ENCODE measurements around the gene CES4A.

The CES4A gene

DNA sequence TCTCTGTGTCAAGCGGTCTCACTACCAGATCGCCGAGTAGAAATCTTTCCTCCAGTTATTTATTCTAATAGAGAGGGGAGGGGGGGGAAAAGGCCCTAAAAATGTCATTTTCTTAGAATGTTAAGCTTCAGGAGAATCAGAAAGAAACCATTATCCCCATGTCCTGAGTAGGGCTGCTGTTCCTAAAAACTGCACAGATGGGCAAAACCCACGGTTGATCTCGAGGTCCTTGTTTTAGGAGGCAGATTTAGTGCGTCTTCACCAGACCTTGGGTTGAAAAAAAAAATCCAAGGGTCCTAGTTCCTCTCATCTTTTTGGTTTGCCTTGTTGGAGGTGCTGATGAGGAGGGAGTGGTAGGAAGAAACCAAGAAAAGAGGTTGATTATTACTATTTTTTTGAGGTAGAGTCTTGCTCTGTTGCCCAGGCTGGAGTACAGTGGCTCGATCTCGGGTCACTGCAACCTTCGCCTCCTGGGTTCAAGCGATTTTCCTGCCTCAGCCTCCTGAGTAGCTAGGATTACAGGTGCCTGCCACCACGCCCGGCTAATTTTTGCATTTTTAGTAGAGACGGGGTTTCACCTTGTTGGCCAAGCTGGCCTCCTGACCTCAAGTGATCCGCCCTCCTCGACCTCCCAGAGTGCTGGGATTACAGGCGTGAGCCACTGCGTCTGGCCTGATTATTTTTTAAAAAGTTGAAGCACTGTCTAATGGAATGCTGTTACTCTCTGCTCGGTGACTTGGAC, 42.0 kb downstream of the CES4A start:
- WGBS (ENCODE audit: insufficient coverage), result 79% methylated on average over 10 of the region's 18 CpGs
- no peaks in the 10 kb centered on the region for H3K9me3 ChIP-seq (ENCODE audit: control extremely low read depth in 1 of 5, control insufficient read depth in 4 of 5, insufficient read depth in 2 of 5, low read depth in 1 of 5, low read length in 4 of 5)
- peak overlapping the region; percentile 76 to 98 (median 88) for H3K4me3 ChIP-seq (ENCODE audit: control insufficient read depth in 1 of 7, extremely low read depth in 1 of 7, insufficient read depth in 4 of 7, low read depth in 2 of 7, low read length in 6 of 7)
- peaks cover 16 to 36% (median 23%) of the 10 kb centered on the region in 4 experiments for H3K4me1 ChIP-seq (ENCODE audit: control extremely low read depth in 1 of 4, control insufficient read depth in 4 of 4, insufficient read depth in 4 of 4, low read length in 3 of 4)
- H3K27me3 ChIP-seq (replicated peaks in 2 of 5; ENCODE audit: control insufficient read depth in 4 of 5, insufficient read depth in 5 of 5, low read length in 4 of 5), result no peaks in the 10 kb centered on the region
- H3K36me3 ChIP-seq (ENCODE audit: control insufficient read depth in 4 of 4, insufficient read depth in 4 of 4, low read length in 3 of 4), result peaks cover 3 to 12% (median 9%) of the 10 kb centered on the region in 4 experiments
- peak overlapping the region; percentile 46 to 85 for H3K27ac ChIP-seq (ENCODE audit: insufficient read depth in 1 of 2, low read depth in 1 of 2, low read length in 2 of 2, poor library complexity in 1 of 2, severe bottlenecking in 2 of 2)
- CTCF ChIA-PET, result interaction anchor here (0.9 to 2.0 kb wide), 11 partner anchors 11 to 92 kb away, joined by 3 to 15 read pairs (median 4); no protein-coding TSS in a partner anchor
- POLR2A ChIA-PET, result interaction anchor here (0.6 kb wide), 1 partner anchor 11 kb away, joined by 4 read pairs; no protein-coding TSS in a partner anchor
- no peak for DNase-seq

DNA sequence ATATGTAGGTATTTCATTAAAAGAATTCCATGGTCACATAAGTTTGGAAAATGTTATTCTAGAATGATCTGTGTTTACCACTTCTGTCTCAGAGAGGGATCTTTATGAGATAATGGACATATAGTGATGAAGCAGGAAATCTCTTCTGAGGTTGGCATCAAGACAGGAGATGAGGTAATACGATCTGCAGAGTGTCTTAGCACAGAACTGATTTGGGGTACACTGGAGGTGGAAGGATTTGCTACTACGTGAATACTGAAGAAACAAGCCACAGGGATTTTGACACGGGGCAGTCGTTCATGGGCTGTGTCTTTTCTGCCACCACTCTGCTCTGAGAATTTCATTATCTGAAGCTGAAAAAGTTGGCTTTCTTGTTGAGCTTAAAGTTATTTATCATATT, 46.1 kb downstream of the CES4A start:
- POLR2A ChIA-PET, result interaction anchor here (0.6 kb wide), 2 partner anchors 10 to 971 kb away, joined by 3 to 4 read pairs; no protein-coding TSS in a partner anchor
- H3K27ac ChIP-seq (ENCODE audit: insufficient read depth in 1 of 2, low read depth in 1 of 2, low read length in 2 of 2, poor library complexity in 1 of 2, severe bottlenecking in 2 of 2), result no peak overlapping the region
- no peak for DNase-seq
- no peaks in the 10 kb centered on the region for H3K27me3 ChIP-seq (replicated peaks in 2 of 5; ENCODE audit: control insufficient read depth in 4 of 5, insufficient read depth in 5 of 5, low read length in 4 of 5)
- H3K36me3 ChIP-seq (ENCODE audit: control insufficient read depth in 4 of 4, insufficient read depth in 4 of 4, low read length in 3 of 4), result peaks cover 8 to 19% (median 13%) of the 10 kb centered on the region in 4 experiments
- no peaks in the 10 kb centered on the region for H3K9me3 ChIP-seq (ENCODE audit: control extremely low read depth in 1 of 5, control insufficient read depth in 4 of 5, insufficient read depth in 2 of 5, low read depth in 1 of 5, low read length in 4 of 5)
- peaks cover 12 to 32% (median 14%) of the 10 kb centered on the region in 4 experiments for H3K4me1 ChIP-seq (ENCODE audit: control extremely low read depth in 1 of 4, control insufficient read depth in 4 of 4, insufficient read depth in 4 of 4, low read length in 3 of 4)
- H3K4me3 ChIP-seq (ENCODE audit: control insufficient read depth in 1 of 7, extremely low read depth in 1 of 7, insufficient read depth in 4 of 7, low read depth in 2 of 7, low read length in 6 of 7), result no peak overlapping the region
- CTCF ChIA-PET, result interaction anchor here (1.3 kb wide), 1 partner anchor 28 kb away, joined by 3 read pairs; no protein-coding TSS in a partner anchor
- WGBS (ENCODE audit: insufficient coverage), result 55% methylated on average over 2 of the region's 4 CpGs

DNA sequence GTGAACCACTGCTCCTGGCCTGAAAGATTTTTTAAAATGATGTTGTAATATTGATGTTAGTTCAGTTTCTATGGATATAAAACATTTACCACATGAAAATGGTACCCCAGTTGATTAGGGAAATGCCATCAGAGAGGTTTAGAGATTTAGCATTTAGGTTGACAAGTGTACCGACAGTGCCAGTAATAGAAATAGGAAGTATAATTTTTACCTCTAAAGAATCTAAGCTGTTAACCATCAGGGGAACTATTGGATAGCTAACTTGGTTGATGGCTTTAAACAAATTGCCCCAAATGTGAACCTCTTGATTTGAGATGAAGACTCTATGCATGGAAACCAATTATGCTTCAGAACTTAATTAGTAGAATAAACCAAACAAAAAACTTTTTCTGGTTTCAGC, 47.0 kb downstream of the CES4A start:
- WGBS (ENCODE audit: insufficient coverage), result no CpG with 5 or more reads among the region's 1 CpG
- H3K4me3 ChIP-seq (ENCODE audit: control insufficient read depth in 1 of 7, extremely low read depth in 1 of 7, insufficient read depth in 4 of 7, low read depth in 2 of 7, low read length in 6 of 7), result no peak overlapping the region
- H3K27me3 ChIP-seq (replicated peaks in 2 of 5; ENCODE audit: control insufficient read depth in 4 of 5, insufficient read depth in 5 of 5, low read length in 4 of 5), result no peaks in the 10 kb centered on the region
- H3K4me1 ChIP-seq (ENCODE audit: control extremely low read depth in 1 of 4, control insufficient read depth in 4 of 4, insufficient read depth in 4 of 4, low read length in 3 of 4), result peaks cover 7 to 28% (median 9%) of the 10 kb centered on the region in 4 experiments
- POLR2A ChIA-PET, result no interaction called here
- peaks cover 11 to 23% (median 15%) of the 10 kb centered on the region in 4 experiments for H3K36me3 ChIP-seq (ENCODE audit: control insufficient read depth in 4 of 4, insufficient read depth in 4 of 4, low read length in 3 of 4)
- CTCF ChIA-PET, result interaction anchor here (0.6 to 1.3 kb wide), 2 partner anchors 9 to 29 kb away, joined by 3 read pairs; no protein-coding TSS in a partner anchor
- H3K9me3 ChIP-seq (ENCODE audit: control extremely low read depth in 1 of 5, control insufficient read depth in 4 of 5, insufficient read depth in 2 of 5, low read depth in 1 of 5, low read length in 4 of 5), result no peaks in the 10 kb centered on the region
- DNase-seq, result peak in 2 of 3 donors; percentile 39 to 45
- H3K27ac ChIP-seq (ENCODE audit: insufficient read depth in 1 of 2, low read depth in 1 of 2, low read length in 2 of 2, poor library complexity in 1 of 2, severe bottlenecking in 2 of 2), result no peak overlapping the region

DNA sequence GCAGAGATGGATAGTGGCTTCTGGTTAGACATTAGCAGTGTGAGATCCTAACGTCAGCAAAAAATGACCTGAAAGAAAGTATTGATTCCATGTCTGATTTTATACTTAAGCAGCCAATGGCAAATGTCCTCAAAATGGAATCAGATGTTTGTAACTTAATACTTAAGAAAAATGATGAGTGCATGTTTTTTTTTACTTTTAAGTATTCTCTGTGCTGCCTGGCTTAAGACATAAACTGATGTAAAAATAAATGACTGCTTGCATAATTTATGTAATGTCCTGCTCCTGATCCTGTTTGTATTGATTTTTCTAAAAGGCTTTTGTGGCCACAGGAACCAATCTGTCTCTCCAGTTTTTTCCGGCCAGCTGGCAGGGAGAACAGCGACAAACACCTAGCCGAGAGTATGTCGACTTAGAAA, 47.9 kb downstream of the CES4A start:
- ChIA-PET CTCF (no interaction called here), POLR2A (no interaction called here)
- Histone ChIP-seq H3K27me3 (replicated peaks in 2 of 5; ENCODE audit: control insufficient read depth in 4 of 5, insufficient read depth in 5 of 5, low read length in 4 of 5) (no peaks in the 10 kb centered on the region), H3K4me3 (ENCODE audit: control insufficient read depth in 1 of 7, extremely low read depth in 1 of 7, insufficient read depth in 4 of 7, low read depth in 2 of 7, low read length in 6 of 7) (no peak overlapping the region), H3K4me1 (ENCODE audit: control extremely low read depth in 1 of 4, control insufficient read depth in 4 of 4, insufficient read depth in 4 of 4, low read length in 3 of 4) (peaks cover 0 to 18% (median 2%) of the 10 kb centered on the region in 4 experiments), H3K9me3 (ENCODE audit: control extremely low read depth in 1 of 5, control insufficient read depth in 4 of 5, insufficient read depth in 2 of 5, low read depth in 1 of 5, low read length in 4 of 5) (no peaks in the 10 kb centered on the region), H3K36me3 (ENCODE audit: control insufficient read depth in 4 of 4, insufficient read depth in 4 of 4, low read length in 3 of 4) (peaks cover 9 to 31% (median 17%) of the 10 kb centered on the region in 4 experiments), H3K27ac (ENCODE audit: insufficient read depth in 1 of 2, low read depth in 1 of 2, low read length in 2 of 2, poor library complexity in 1 of 2, severe bottlenecking in 2 of 2) (no peak overlapping the region)
- DNase-seq, result no peak
- whole genome bisulfite sequencing (ENCODE audit: insufficient coverage), result 100% methylated on average over 1 of the region's 5 CpGs

DNA sequence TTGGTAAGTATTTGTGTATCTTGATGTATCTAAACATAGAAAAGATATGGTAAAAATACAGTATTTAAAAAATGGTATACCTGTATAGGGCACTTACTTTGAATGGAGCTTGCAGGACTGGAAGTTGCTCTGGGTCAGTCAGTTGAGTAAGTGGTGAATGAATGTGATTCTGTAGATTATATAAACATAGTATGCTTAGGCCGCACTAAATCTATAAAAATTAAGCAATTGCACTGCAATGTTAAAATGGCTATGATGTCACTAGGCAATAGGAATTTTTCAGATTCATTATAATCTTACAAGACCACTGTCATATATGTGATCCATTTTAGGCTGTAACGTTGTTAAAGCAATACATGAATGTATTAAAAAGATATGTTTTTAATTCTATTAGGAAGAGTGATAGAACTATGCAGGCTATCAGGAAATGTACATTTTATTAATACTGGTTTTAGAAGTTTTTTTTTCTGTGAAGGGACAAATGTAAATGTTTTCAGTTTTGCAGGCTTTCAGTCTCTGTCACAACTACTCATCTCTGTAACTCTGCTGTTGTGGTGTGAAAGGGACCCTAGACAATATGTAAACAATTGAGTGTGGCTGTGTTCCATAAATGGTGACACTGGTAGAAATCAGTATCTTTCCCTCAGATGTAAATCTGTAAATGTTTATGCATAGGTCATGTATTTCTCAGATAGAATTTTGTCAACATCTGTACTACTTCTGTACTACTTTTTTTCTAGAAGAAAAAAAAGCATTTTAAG, 51.1 kb downstream of the CES4A start:
- ChIA-PET CTCF (interaction anchor here (1.7 to 3.4 kb wide), 3 partner anchors 9 to 21 kb away, joined by 7 to 15 read pairs (median 10); no protein-coding TSS in a partner anchor), POLR2A (no interaction called here)
- H3K36me3 ChIP-seq (ENCODE audit: control insufficient read depth in 4 of 4, insufficient read depth in 4 of 4, low read length in 3 of 4), result peaks cover 8 to 36% (median 21%) of the 10 kb centered on the region in 4 experiments
- no peaks in the 10 kb centered on the region for H3K27me3 ChIP-seq (replicated peaks in 2 of 5; ENCODE audit: control insufficient read depth in 4 of 5, insufficient read depth in 5 of 5, low read length in 4 of 5)
- WGBS (ENCODE audit: insufficient coverage), result no CpG with 5 or more reads among the region's 2 CpGs
- no peak for DNase-seq
- H3K27ac ChIP-seq (ENCODE audit: insufficient read depth in 1 of 2, low read depth in 1 of 2, low read length in 2 of 2, poor library complexity in 1 of 2, severe bottlenecking in 2 of 2), result no peak overlapping the region
- no peak overlapping the region for H3K4me3 ChIP-seq (ENCODE audit: control insufficient read depth in 1 of 7, extremely low read depth in 1 of 7, insufficient read depth in 4 of 7, low read depth in 2 of 7, low read length in 6 of 7)
- peaks cover 0 to 13% (median 2%) of the 10 kb centered on the region in 4 experiments for H3K4me1 ChIP-seq (ENCODE audit: control extremely low read depth in 1 of 4, control insufficient read depth in 4 of 4, insufficient read depth in 4 of 4, low read length in 3 of 4)
- no peaks in the 10 kb centered on the region for H3K9me3 ChIP-seq (ENCODE audit: control extremely low read depth in 1 of 5, control insufficient read depth in 4 of 5, insufficient read depth in 2 of 5, low read depth in 1 of 5, low read length in 4 of 5)

DNA sequence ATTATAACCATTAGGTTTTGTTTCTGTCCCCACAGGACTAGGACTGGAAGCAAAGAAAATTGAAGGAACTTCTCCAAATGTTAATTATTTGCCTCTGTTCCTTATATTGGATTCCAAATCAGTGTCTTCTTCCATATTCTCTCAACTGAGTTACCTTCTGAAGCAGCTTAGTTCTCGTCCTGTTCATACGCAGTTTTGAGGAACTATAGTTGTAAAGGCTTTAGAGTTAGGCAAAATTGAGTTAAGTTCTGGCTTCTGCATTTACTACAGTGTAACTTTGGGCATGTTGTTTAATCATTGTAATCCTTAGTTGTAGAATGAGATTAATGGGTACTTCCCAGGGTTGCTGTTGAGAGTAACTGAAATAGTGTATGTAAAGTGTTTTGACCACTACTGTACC, 51.8 kb downstream of the CES4A start:
- Histone ChIP-seq H3K36me3 (ENCODE audit: control insufficient read depth in 4 of 4, insufficient read depth in 4 of 4, low read length in 3 of 4) (peaks cover 6 to 36% (median 19%) of the 10 kb centered on the region in 4 experiments), H3K4me3 (ENCODE audit: control insufficient read depth in 1 of 7, extremely low read depth in 1 of 7, insufficient read depth in 4 of 7, low read depth in 2 of 7, low read length in 6 of 7) (no peak overlapping the region), H3K27me3 (replicated peaks in 2 of 5; ENCODE audit: control insufficient read depth in 4 of 5, insufficient read depth in 5 of 5, low read length in 4 of 5) (no peaks in the 10 kb centered on the region), H3K27ac (ENCODE audit: insufficient read depth in 1 of 2, low read depth in 1 of 2, low read length in 2 of 2, poor library complexity in 1 of 2, severe bottlenecking in 2 of 2) (no peak overlapping the region), H3K4me1 (ENCODE audit: control extremely low read depth in 1 of 4, control insufficient read depth in 4 of 4, insufficient read depth in 4 of 4, low read length in 3 of 4) (peaks cover 0 to 7% (median under 1%) of the 10 kb centered on the region in 4 experiments), H3K9me3 (ENCODE audit: control extremely low read depth in 1 of 5, control insufficient read depth in 4 of 5, insufficient read depth in 2 of 5, low read depth in 1 of 5, low read length in 4 of 5) (no peaks in the 10 kb centered on the region)
- ChIA-PET CTCF (interaction anchor here (1.7 to 3.4 kb wide), 3 partner anchors 10 to 22 kb away, joined by 4 to 15 read pairs (median 7); no protein-coding TSS in a partner anchor), POLR2A (no interaction called here)
- 40% methylated on average over 1 of the region's 2 CpGs for WGBS (ENCODE audit: insufficient coverage)
- DNase-seq, result peak in 1 of 3 donors; percentile 11
